Measurements from ENCODE around the gene CD82.
"Not testable (repeated sequence)": the region's sequence is repeated elsewhere in the genome, so short reads cannot be mapped to it uniquely, and the experiment has no call there.

The CD82 gene

GRCh38 chr11:44643217-44643616, 77.8 kb downstream of the CD82 start:
- no peak for DNase-seq

GRCh38 chr11:44645827-44646226, 80.4 kb downstream of the CD82 start:
- no peak for DNase-seq

GRCh38 chr11:44647255-44647955, 81.9 kb downstream of the CD82 start:
- not testable (repeated sequence) for DNase-seq

- no peak for DNase-seq
These were observed 82.6 kb downstream of the CD82 start for GRCh38 chr11:44648109-44648508.

- peak; percentile 54 for DNase-seq
These were observed 86.2 kb downstream of the CD82 start for GRCh38 chr11:44651535-44652155.

- DNase-seq, result no peak
These were observed 87.6 kb downstream of the CD82 start for GRCh38 chr11:44652901-44653644.

GRCh38 chr11:44654057-44654456, 88.6 kb downstream of the CD82 start:
- DNase-seq, result no peak

- DNase-seq, result no peak
These were observed 89.1 kb downstream of the CD82 start for GRCh38 chr11:44654596-44654995.

GRCh38 chr11:44657836-44658505, 92.5 kb downstream of the CD82 start:
- no peak for DNase-seq

GRCh38 chr11:44658506-44658850, 93.0 kb downstream of the CD82 start:
- no peak for DNase-seq

GRCh38 chr11:44659641-44660040, 94.2 kb downstream of the CD82 start:
- DNase-seq, result no peak

- DNase-seq, result not testable (repeated sequence)
These were observed 95.1 kb downstream of the CD82 start for GRCh38 chr11:44660535-44660934.

GRCh38 chr11:44661311-44661717, 95.9 kb downstream of the CD82 start:
- DNase-seq, result no peak

Data from NCI-H1092 treated with DMSO at 0.1 percent for 48 hours (cell line).